Hepatocyte (in vitro differentiated cells): ENCODE data around the gene TREH.

Experiments
- EZH2 ChIP-seq: fragments of 200-600 bp; sonication (generic); IDR thresholded peaks from 2 replicates; pipeline ENCODE4 v1.6.1; 2016; ENCODE audit warnings: antibody characterized with exemption, mild to moderate bottlenecking, borderline replicate concordance
- TF ChIP-seq, protein P1 (sequence below): fragments of 200-600 bp; sonication (generic); IDR thresholded peaks from 2 replicates; pipeline ENCODE4 v1.5.1; 2016; ENCODE audit warnings: antibody characterized with exemption, mild to moderate bottlenecking; ENCODE audit not compliant: poor library complexity

DNA sequence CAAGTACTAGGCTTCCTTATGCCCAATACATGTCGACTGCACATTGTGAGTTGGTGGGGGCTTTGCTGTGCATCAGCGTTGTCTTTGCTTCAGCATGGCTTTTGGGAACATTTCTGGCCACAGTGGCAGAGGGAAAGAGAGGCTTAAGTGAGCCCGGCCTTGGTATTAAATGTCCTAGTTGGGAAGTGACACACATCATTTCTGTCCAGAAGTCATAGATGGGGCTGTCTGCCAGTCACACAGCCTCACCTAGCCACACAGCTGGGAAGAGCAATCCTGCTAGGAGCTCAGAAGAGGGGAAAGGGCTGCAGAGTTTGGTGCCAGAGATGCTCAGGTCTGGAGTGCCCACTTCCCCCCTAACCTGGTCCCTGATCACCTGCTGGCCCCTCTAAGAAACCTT, 27.6 kb downstream of the TREH start:
- TF ChIP-seq, protein P1, sequence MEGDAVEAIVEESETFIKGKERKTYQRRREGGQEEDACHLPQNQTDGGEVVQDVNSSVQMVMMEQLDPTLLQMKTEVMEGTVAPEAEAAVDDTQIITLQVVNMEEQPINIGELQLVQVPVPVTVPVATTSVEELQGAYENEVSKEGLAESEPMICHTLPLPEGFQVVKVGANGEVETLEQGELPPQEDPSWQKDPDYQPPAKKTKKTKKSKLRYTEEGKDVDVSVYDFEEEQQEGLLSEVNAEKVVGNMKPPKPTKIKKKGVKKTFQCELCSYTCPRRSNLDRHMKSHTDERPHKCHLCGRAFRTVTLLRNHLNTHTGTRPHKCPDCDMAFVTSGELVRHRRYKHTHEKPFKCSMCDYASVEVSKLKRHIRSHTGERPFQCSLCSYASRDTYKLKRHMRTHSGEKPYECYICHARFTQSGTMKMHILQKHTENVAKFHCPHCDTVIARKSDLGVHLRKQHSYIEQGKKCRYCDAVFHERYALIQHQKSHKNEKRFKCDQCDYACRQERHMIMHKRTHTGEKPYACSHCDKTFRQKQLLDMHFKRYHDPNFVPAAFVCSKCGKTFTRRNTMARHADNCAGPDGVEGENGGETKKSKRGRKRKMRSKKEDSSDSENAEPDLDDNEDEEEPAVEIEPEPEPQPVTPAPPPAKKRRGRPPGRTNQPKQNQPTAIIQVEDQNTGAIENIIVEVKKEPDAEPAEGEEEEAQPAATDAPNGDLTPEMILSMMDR: no peak
- TF ChIP-seq EZH2: no peak
